Heart left ventricle (tissue), 16 donors: ENCODE results near the gene CDH23. TPM values are rescaled to one million over a fixed set of nuclear protein-coding genes. Genes with fewer than 3 reads are reported as not detected.

Source experiments
- ATAC-seq, 4 donors: fragments of 200-7000 bp; cut with Tn5 transposase; one replicate each; pipeline ENCODE4 v1.9.1; 2020 to 2022; ENCODE audit warnings: moderate library complexity in 4 of 4, mild to moderate bottlenecking in 3 of 4, moderate number of reproducible peaks in 1 of 4
- DNase-seq, 5 donors: peaks; one replicate each; pipeline ENCODE4 v3.0.0-alpha.2; 2020
- H3K27ac ChIP-seq, 12 donors: fragments of 200-600 bp; sonication (generic) in 4 of 12; one replicate each; pipeline versions ENCODE4 v1.5.0 to v1.8.0; 2016 to 2022; ENCODE audit warnings: mild to moderate bottlenecking in 2 of 12
- H3K27me3 ChIP-seq, 9 donors: fragments of 200-600 bp; sonication (generic) in 2 of 9; one replicate each; pipeline versions ENCODE4 v1.5.1 to v1.8.0; 2016 to 2022; ENCODE audit warnings: mild to moderate bottlenecking in 3 of 9
- H3K36me3 ChIP-seq, 9 donors: fragments of 200-600 bp; sonication (generic) in 2 of 9; one replicate each; pipeline versions ENCODE4 v1.5.0 to v1.8.0; 2018 to 2022; ENCODE audit warnings: mild to moderate bottlenecking in 2 of 9
- H3K4me1 ChIP-seq, 12 donors: fragments of 200-600 bp; sonication (generic) in 4 of 12; one replicate each; pipeline versions ENCODE4 v1.5.0 to v1.8.0; 2016 to 2022; ENCODE audit warnings: mild to moderate bottlenecking in 3 of 12
- H3K4me3 ChIP-seq, 12 donors: fragments of 200-600 bp; sonication (generic) in 4 of 12; one replicate each; pipeline versions ENCODE4 v1.5.0 to v1.8.0; 2017 to 2022; ENCODE audit warnings: mild to moderate bottlenecking in 9 of 12, moderate library complexity in 4 of 12
- H3K9me3 ChIP-seq, 12 donors: fragments of 200-600 bp; sonication (generic) in 4 of 12; one replicate each; pipeline versions ENCODE4 v1.5.0 to v1.8.0; 2016 to 2022; ENCODE audit warnings: mild to moderate bottlenecking in 1 of 12
- POLR2A ChIP-seq, 2 donors: fragments of 450-650 bp; IDR thresholded peaks; one replicate each; pipeline ENCODE4 v1.6.1; 2017; ENCODE audit warnings: antibody characterized with exemption in 2 of 2, mild to moderate bottlenecking in 2 of 2, moderate library complexity in 2 of 2
- WGBS, 4 donors: extraction: QIAGEN DNeasy Blood & Tissue Kit in 2 of 4; methylation state at CpG; one replicate each; pipeline versions ENCODE4 v1.1.5 to v1.1.7; 2013 to 2018; 5-methylcytosine and 5-hydroxymethylcytosine counted together
- intact Hi-C, 10 donors: fragments of 100-400 bp; cut with DNase I; formaldehyde crosslinking; loops; one replicate each; pipeline versions ENCODE4 v1.11.1 to v1.14.2; 2022
- polyA plus RNA-seq, 2 donors: library from polyadenylated mRNA; stranded (reverse); fragments of 200-250 nt; gene quantifications; one replicate each; pipeline ENCODE4 v1.2.3, GENCODE V29; 2013
- total RNA-seq, 9 donors: library from RNA; depleted of rRNA in 2 of 9; stranded (reverse); fragments of >200 nt in 2 of 9; fragmentation: NEBNext Ultra II Directional in 3 of 9; extraction: Animal tissue kit (Norgen Biotek cat#: 25700) in 3 of 9; gene quantifications; one replicate each; pipeline versions ENCODE4 v1.1.0 to v1.2.4, GENCODE V29; 2016 to 2023
- TF ChIP-seq, protein P1 (sequence below), 12 donors: fragments of 200-600 bp; sonication (generic) in 4 of 12; IDR thresholded peaks; one replicate each; pipeline versions ENCODE4 v1.5.0 to v1.8.0; 2018 to 2022; ENCODE audit warnings: antibody characterized with exemption in 12 of 12, mild to moderate bottlenecking in 5 of 12
- donor health status: ischemic (EF 13 %, LVEDD 7.1; RV severe dilation, severe dysfunction).
- donor health status: healthy with polysubstance abuse.
- donor health status: DM: no; HTN: yes; CAD: no.
- donor health status: DM: no; HTN: no; CAD: no.
- donor health status: ischemic (EF 25% LVEDD 6.9; RV normal size, moderate dysfunction).
- donor health status: ischemic (EF 25% LVEDD 5.7; RV mildly dilated, moderate dysfunction).
- donor health status: healthy.
- donor health status: DM: yes; HTN: yes; CAD: no.
- donor health status: ischemic (EF 35%, LVEDD 5.7; RV mildly dilated, moderate dysfunction).
- donor health status: nonischemic (EF 11% LVEDD 7.7; RV severe dilation, severe dysfunction).
- donor health status: DM: yes; HTN: yes; CAD: no.
- donor health status: PGD.
- donor health status: ischemic (EF 29% LVEDD 5.4; RV normal size, mild dysfunction).
- donor health status: nonischemic (EF 23%, LVEDD 6.1; RV moderate dilation, normal function).

The CDH23 gene
- total and polyA plus RNA-seq, 11 donors = 1.2 to 8.6 (median 3.9) TPM

DNA sequence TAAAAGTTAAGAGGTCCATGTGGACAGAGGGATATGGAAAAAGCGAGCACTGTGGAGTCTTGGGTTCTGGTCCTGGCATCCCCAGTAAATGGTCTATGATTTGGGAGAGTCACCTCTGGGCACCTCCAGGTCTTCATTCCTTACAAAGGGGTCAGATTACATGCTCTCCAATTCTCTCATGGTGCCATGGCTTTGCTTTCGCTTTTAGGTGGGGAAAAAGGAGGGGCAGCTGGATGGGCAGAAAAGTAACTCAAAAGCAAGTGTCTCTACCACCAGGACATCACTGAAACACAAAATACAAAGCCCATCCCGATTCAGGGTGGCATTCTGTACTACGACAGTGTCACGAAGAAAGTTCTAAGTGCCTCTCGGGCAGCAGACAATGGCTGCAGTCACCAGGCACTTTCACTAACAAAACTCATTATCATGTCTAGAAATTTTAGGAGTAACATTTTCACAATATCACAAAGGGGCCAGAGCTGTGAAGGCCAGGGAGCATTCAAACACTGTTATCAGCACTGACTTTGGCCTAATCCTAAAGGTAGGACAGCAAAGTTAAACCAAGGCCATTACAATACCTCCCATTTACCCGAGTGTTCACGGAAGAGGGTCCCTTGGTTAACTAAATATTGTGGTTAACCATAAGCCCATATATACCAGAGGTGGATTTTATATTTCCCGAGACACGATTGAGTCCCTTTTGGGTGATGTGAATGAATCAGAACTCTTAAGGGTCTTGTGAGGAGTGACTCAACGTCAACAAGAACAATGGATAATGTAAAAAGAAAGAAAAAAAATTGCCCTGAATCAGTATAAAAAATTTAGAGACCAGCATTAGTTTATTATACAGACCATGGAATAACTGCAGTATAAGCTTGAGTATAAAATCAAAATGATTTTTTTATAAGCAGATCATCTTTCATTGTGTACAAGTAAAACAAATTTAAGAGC, 451.9 kb downstream of the CDH23 start:
- WGBS, 4 donors = 54 to 68% (median 65%) methylated on average over 11 of the region's 11 CpGs
- intact Hi-C loops = no loop called here
- Histone ChIP-seq H3K4me1 (peaks cover 4 to 81% (median 53%) of the 10 kb centered on the region in 12 donors), H3K27me3 (no peaks in the 10 kb centered on the region), H3K27ac (peak overlapping the region in 6 of 12 donors; percentile 11 to 97 (median 26)), H3K36me3 (peaks cover 0 to 7% (median 0%) of the 10 kb centered on the region in 9 donors), H3K9me3 (no peaks in the 10 kb centered on the region), H3K4me3 (peak overlapping the region in 8 of 12 donors; percentile 80 to 95 (median 91))
- TF ChIP-seq, protein P1, sequence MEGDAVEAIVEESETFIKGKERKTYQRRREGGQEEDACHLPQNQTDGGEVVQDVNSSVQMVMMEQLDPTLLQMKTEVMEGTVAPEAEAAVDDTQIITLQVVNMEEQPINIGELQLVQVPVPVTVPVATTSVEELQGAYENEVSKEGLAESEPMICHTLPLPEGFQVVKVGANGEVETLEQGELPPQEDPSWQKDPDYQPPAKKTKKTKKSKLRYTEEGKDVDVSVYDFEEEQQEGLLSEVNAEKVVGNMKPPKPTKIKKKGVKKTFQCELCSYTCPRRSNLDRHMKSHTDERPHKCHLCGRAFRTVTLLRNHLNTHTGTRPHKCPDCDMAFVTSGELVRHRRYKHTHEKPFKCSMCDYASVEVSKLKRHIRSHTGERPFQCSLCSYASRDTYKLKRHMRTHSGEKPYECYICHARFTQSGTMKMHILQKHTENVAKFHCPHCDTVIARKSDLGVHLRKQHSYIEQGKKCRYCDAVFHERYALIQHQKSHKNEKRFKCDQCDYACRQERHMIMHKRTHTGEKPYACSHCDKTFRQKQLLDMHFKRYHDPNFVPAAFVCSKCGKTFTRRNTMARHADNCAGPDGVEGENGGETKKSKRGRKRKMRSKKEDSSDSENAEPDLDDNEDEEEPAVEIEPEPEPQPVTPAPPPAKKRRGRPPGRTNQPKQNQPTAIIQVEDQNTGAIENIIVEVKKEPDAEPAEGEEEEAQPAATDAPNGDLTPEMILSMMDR (IDR thresholded peaks at IDR 0.05) = no peak
- no peak for TF ChIP-seq POLR2A (IDR thresholded peaks at IDR 0.05)
- ATAC-seq (no peak), DNase-seq (no peak)

DNA sequence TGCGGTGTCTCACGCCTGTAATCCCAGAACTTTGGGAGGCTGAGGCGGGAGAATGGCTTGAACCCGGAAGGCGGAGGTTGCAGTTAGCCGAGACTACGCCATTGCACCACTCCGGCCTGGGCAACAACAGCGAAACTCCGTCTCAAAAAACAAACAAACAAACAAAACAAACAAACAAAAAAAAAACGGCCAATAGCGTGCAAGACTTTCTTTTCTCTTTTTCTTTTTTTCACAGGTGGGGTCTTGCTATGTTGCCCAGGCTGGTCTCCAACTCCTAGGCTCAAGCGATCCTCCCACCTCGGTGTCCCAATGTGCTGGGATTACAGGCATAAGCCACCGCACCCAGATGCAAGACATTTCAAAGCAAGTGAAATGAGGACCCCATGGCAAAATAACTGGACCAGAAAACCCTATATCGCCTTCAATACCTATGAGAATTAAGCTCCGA, 452.8 kb downstream of the CDH23 start:
- no peak for DNase-seq
- intact Hi-C loops = no loop called here

DNA sequence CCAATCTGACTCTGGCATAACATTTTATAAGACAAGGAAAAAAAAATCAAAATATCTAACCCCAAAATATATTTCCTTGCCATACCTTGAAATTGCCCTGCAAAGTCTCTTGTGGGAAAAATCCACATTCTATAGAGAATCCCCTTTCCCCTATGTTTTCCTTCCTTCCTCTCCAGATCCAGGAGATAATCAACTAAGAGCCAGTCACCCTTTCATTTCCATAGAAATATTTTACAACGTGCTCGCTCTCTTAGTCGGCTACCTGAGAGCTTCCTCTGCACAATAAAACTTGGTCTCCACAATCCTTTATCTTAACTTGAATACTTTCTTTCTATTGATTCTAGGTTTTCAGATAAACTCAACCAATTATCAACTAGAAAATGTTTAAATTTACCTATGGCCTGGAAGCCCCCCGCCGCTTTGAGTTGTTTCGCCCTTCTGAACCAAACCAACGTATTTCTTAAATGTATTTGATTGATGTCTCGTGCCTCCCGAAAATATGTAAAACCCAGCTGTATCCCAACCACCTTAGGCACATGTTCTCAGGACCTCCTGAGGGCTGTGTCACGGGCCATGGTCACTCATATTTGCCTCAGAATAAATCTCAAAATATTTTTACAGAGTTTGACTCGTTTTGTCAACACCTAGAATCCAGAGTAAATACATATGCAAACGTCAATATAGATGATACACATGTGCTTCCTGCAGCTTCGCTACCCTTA, 453.5 kb downstream of the CDH23 start:
- TF ChIP-seq POLR2A (IDR thresholded peaks at IDR 0.05) = no peak
- TF ChIP-seq, protein P1 (IDR thresholded peaks at IDR 0.05) = no peak
- intact Hi-C loops = no loop called here
- WGBS, 4 donors = 3 to 7% (median 4%) methylated on average over 13 of the region's 13 CpGs
- peak overlapping the region; percentile 78 to 99 (median 91) for H3K4me3 ChIP-seq
- H3K36me3 ChIP-seq = no peaks in the 10 kb centered on the region
- H3K27ac ChIP-seq = peak overlapping the region; percentile 87 to 99 (median 98)
- H3K4me1 ChIP-seq = peaks cover 4 to 65% (median 47%) of the 10 kb centered on the region in 12 donors
- ATAC-seq = no peak
- no peaks in the 10 kb centered on the region for H3K27me3 ChIP-seq
- no peaks in the 10 kb centered on the region for H3K9me3 ChIP-seq
- DNase-seq = no peak

More for the DNA sequence above, 452.8 kb downstream of the CDH23 start:
- Histone ChIP-seq H3K36me3 (peaks cover 0 to 2% (median 0%) of the 10 kb centered on the region in 9 donors), H3K4me1 (peaks cover 4 to 72% (median 48%) of the 10 kb centered on the region in 12 donors), H3K9me3 (no peaks in the 10 kb centered on the region), H3K4me3 (peak overlapping the region in 9 of 12 donors; percentile 80 to 95 (median 90)), H3K27me3 (no peaks in the 10 kb centered on the region), H3K27ac (peak overlapping the region in 5 of 12 donors; percentile 11 to 98 (median 95))
- ATAC-seq = no peak
- TF ChIP-seq POLR2A (IDR thresholded peaks at IDR 0.05) = no peak
- TF ChIP-seq, protein P1 (IDR thresholded peaks at IDR 0.05) = no peak
- 89 to 96% (median 93%) methylated on average over 17 of the region's 17 CpGs for WGBS, 4 donors
